GM18520 (cell line): Measurements from ENCODE around the gene PIP4P1.
"Not testable (repeated sequence)": the region's sequence is repeated elsewhere in the genome, so short reads cannot be mapped to it uniquely, and the experiment has no call there.

ENCODE experiments used
- ATAC-seq: cut with Tn5 transposase; IDR thresholded peaks from one replicate; pipeline ENCODE4 v1.9.1; 2021; ENCODE audit not compliant: unreplicated experiment

Gene PIP4P1

GRCh38 chr14:20461225-20462141, at the start of gene PIP4P1:
TSS of gene PIP4P1 (minus strand) at chr14:20461434. CDS start at chr14:20461325, 109 bp downstream.
- ATAC-seq = peak; percentile 94

GRCh38 chr14:20508367-20508766, 47.1 kb upstream of the PIP4P1 start:
- ATAC-seq = no peak

- ATAC-seq = not testable (repeated sequence)
Measured at GRCh38 chr14:20507537-20507936, 46.3 kb upstream of the PIP4P1 start.

- ATAC-seq = not testable (repeated sequence)
Measured at GRCh38 chr14:20506752-20507151, 45.5 kb upstream of the PIP4P1 start.

- ATAC-seq = not testable (repeated sequence)
Measured at GRCh38 chr14:20506276-20506675, 45.0 kb upstream of the PIP4P1 start.

GRCh38 chr14:20503898-20504297, 42.7 kb upstream of the PIP4P1 start:
- no peak for ATAC-seq

- ATAC-seq = no peak
Measured at GRCh38 chr14:20501346-20501745, 40.1 kb upstream of the PIP4P1 start.

- ATAC-seq = no peak
Measured at GRCh38 chr14:20499881-20500280, 38.6 kb upstream of the PIP4P1 start.

- no peak for ATAC-seq
Measured at GRCh38 chr14:20499108-20499507, 37.9 kb upstream of the PIP4P1 start.

- ATAC-seq = no peak
Measured at GRCh38 chr14:20498622-20499021, 37.4 kb upstream of the PIP4P1 start.

GRCh38 chr14:20494935-20495766, 33.9 kb upstream of the PIP4P1 start:
- no peak for ATAC-seq

- ATAC-seq = no peak
Measured at GRCh38 chr14:20493634-20494033, 32.4 kb upstream of the PIP4P1 start.

GRCh38 chr14:20492486-20492885, 31.3 kb upstream of the PIP4P1 start:
- ATAC-seq = no peak

GRCh38 chr14:20490563-20490962, 29.3 kb upstream of the PIP4P1 start:
- ATAC-seq = no peak

- no peak for ATAC-seq
Measured at GRCh38 chr14:20489093-20489994, 28.1 kb upstream of the PIP4P1 start.

- no peak for ATAC-seq
Measured at GRCh38 chr14:20487396-20487725, 26.1 kb upstream of the PIP4P1 start.

- ATAC-seq = no peak
Measured at GRCh38 chr14:20486684-20487395, 25.6 kb upstream of the PIP4P1 start.

- no peak for ATAC-seq
Measured at GRCh38 chr14:20485900-20486299, 24.7 kb upstream of the PIP4P1 start.

- no peak for ATAC-seq
Measured at GRCh38 chr14:20482382-20482781, 21.1 kb upstream of the PIP4P1 start.

GRCh38 chr14:20478894-20479293, 17.7 kb upstream of the PIP4P1 start:
- no peak for ATAC-seq
